ENCODE results near the gene ITGA1.

ITGA1 gene

GRCh38 chr5:52760695-52761366 is 26.9 kb upstream of the ITGA1 start:
- H3K27ac ChIP-seq = no peak overlapping the region
- TF ChIP-seq, protein P1, sequence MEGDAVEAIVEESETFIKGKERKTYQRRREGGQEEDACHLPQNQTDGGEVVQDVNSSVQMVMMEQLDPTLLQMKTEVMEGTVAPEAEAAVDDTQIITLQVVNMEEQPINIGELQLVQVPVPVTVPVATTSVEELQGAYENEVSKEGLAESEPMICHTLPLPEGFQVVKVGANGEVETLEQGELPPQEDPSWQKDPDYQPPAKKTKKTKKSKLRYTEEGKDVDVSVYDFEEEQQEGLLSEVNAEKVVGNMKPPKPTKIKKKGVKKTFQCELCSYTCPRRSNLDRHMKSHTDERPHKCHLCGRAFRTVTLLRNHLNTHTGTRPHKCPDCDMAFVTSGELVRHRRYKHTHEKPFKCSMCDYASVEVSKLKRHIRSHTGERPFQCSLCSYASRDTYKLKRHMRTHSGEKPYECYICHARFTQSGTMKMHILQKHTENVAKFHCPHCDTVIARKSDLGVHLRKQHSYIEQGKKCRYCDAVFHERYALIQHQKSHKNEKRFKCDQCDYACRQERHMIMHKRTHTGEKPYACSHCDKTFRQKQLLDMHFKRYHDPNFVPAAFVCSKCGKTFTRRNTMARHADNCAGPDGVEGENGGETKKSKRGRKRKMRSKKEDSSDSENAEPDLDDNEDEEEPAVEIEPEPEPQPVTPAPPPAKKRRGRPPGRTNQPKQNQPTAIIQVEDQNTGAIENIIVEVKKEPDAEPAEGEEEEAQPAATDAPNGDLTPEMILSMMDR (conservative IDR thresholded peaks at IDR 0.05) = no peak
- TF ChIP-seq ZFX (IDR thresholded peaks at IDR 0.05) = no peak

DNA sequence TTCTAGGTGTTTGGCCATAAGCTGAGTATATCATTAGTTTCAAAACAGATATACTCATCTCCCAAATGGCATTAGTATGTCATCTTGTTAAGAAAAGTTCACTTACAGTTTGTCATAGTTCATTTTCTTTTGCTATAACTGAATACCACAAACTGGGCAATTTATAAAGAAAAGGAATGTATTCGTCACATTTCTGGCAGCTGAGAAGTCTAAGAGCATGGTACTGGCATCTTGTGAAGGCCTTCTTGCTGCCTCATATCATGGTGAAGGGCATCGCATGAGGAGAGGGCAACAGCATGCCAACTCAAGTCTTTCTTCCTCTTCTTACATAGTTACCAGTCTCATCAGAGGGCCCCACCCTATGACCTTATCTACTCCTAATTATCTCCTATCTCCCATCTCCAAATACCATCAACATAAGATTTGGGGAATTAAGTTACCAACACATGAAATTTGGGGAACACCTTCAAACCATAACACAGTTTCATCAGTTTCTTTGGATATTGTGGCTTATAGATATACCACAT is 20.4 kb upstream of the ITGA1 start:
- TF ChIP-seq, protein P1 (conservative IDR thresholded peaks at IDR 0.05) = no peak
- no peak for TF ChIP-seq ZFX (IDR thresholded peaks at IDR 0.05)
- no peak overlapping the region for H3K27ac ChIP-seq

- H3K27ac ChIP-seq = no peak overlapping the region
- TF ChIP-seq, protein P1 (conservative IDR thresholded peaks at IDR 0.05) = no peak
- TF ChIP-seq ZFX (IDR thresholded peaks at IDR 0.05) = no peak
Observed at GRCh38 chr5:52767766-52768480, 19.8 kb upstream of the ITGA1 start.

GRCh38 chr5:52769061-52769460 is 18.7 kb upstream of the ITGA1 start:
- no peak overlapping the region for H3K27ac ChIP-seq
- TF ChIP-seq ZFX (IDR thresholded peaks at IDR 0.05) = no peak
- TF ChIP-seq, protein P1 (conservative IDR thresholded peaks at IDR 0.05) = no peak

DNA sequence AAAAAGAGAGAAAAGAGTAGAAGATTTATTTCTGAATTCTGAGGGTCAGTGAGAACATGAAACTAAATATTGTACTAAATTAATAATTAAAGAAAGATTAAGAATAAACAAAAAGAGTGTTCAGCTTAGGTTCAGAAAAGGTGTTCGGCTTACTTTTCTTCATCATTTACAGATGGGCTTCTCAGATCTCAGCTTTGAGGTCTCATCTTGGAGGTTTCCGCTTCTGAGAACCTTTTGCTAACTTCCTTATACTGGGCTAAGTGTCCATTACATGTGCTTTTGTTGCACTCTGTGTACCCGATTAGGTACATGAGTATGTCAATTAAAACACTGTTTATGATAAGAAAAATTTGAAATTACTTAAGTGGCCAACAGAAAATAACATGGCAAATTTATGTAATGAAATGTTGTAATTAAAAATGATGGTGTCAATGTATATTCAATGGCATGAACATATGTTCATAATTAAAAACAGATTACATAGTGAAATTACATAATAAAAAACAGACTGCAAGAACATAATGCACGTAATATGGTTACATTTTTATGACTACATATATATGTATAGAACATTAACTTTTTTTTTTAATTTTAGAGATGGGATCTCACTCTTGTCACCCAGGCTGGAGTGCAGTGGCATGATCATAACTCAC is 17.3 kb upstream of the ITGA1 start:
- TF ChIP-seq, protein P1 (conservative IDR thresholded peaks at IDR 0.05) = no peak
- TF ChIP-seq ZFX (IDR thresholded peaks at IDR 0.05) = no peak
- H3K27ac ChIP-seq = no peak overlapping the region

GRCh38 chr5:52771343-52772039 is 16.2 kb upstream of the ITGA1 start:
- TF ChIP-seq, protein P1 (conservative IDR thresholded peaks at IDR 0.05) = no peak
- no peak for TF ChIP-seq ZFX (IDR thresholded peaks at IDR 0.05)
- H3K27ac ChIP-seq = no peak overlapping the region
